K562 (cell line): Measurements from ENCODE around the gene TRIM26. TPM values are rescaled to one million over a fixed set of nuclear protein-coding genes. Genes with fewer than 3 reads are reported as not detected.

Experiments used
- ATAC-seq: fragments of 200-7000 bp; cut with Tn5 transposase; 3 replicates; pipeline ENCODE4 v1.9.1; 2020; ENCODE audit warnings: moderate library complexity
- BruUV-seq: library from RNA; stranded (reverse); fragments of 400-500 nt; replicated peaks from 2 replicates; lab custom pipeline; 2021; lab: Mats Ljungman, UMichigan
- CTCF ChIA-PET: fragments of 300-600 bp; formaldehyde crosslinking; extraction: SDS; loops from one replicate; lab custom pipeline; 2021; ENCODE audit warnings: low intra/inter-chr PET ratio; lab: Yijun Ruan, JAX
- POLR2A ChIA-PET: fragments of 300-600, 350-650 bp; sonication (Branson Sonifier 250); formaldehyde crosslinking; extraction: SDS; loops from one replicate; lab custom pipeline; 2021; ENCODE audit warnings: antibody characterized with exemption, inconsistent platforms; lab: Yijun Ruan, JAX
- DNase-seq, 4 experiments: peaks; one replicate each; pipeline versions ENCODE4 v3.0.0 to v3.0.0-alpha.2; 2011 to 2018; ENCODE audit warnings: low spot score in 3 of 4, mixed read lengths in 3 of 4; ENCODE audit errors: extremely low read depth in 1 of 4
- FAIRE-seq: peaks from 2 replicates; lab custom pipeline; 2011; peaks lifted over from hg19 to GRCh38; lab: Jason Lieb, UNC
- H2AFZ ChIP-seq: 2 replicates; pipeline ENCODE4 v1.6.0; 2011; ENCODE audit warnings: low read depth, low read length, control low read depth, inconsistent platforms
- H3K27ac ChIP-seq: fragments of 200-600 bp; 3 replicates; pipeline ENCODE4 v1.8.0; 2011; ENCODE audit warnings: low read depth, mild to moderate bottlenecking, control low read depth, inconsistent platforms, low read length, moderate library complexity, mixed read lengths; ENCODE audit errors: extremely low read depth
- H3K27me3 ChIP-seq, 2 experiments: fragments of 300-600 bp in 1 of 2; 2 replicates in 1 of 2; 3 replicates in 1 of 2; pipeline versions ENCODE4 v1.6.0 to v1.8.0; 2011; ENCODE audit warnings: inconsistent platforms in 2 of 2, low read length in 2 of 2, mild to moderate bottlenecking in 1 of 2, mixed read lengths in 1 of 2, moderate library complexity in 1 of 2; ENCODE audit not compliant: control insufficient read depth in 2 of 2, insufficient read depth in 2 of 2
- H3K36me3 ChIP-seq: fragments of 300-600 bp; 3 replicates; pipeline ENCODE4 v1.8.0; 2011; ENCODE audit warnings: mild to moderate bottlenecking, low read length, inconsistent platforms; ENCODE audit not compliant: control insufficient read depth, insufficient read depth
- H3K4me1 ChIP-seq, 2 experiments: fragments of 200-600 bp in 1 of 2; replicated peaks in 1 of 2; 2 replicates in 1 of 2; 3 replicates in 1 of 2; pipeline versions ENCODE4 v1.5.1 to v1.8.0; 2011; ENCODE audit warnings: inconsistent platforms in 2 of 2, low read length in 2 of 2, mild to moderate bottlenecking in 1 of 2, mixed read lengths in 1 of 2, moderate library complexity in 1 of 2; ENCODE audit not compliant: control insufficient read depth in 2 of 2, insufficient read depth in 2 of 2
- H3K4me2 ChIP-seq: 2 replicates; pipeline ENCODE4 v1.6.1; 2011; ENCODE audit warnings: low read length, control low read depth, inconsistent platforms, mixed read lengths; ENCODE audit not compliant: insufficient read depth
- H3K4me3 ChIP-seq: fragments of 200-600 bp; sonication (generic), shearing (Covaris generic); 2 replicates; pipeline ENCODE4 v1.5.1; 2016; ENCODE audit warnings: control low read depth, inconsistent platforms
- H3K79me2 ChIP-seq: fragments of 200-600 bp; 3 replicates; pipeline ENCODE4 v1.8.0; 2011; ENCODE audit warnings: low read length, inconsistent platforms; ENCODE audit not compliant: control insufficient read depth, insufficient read depth
- H3K9ac ChIP-seq, 2 experiments: 2 replicates each; pipeline versions ENCODE4 v1.6.0 to v1.6.1; 2011; ENCODE audit warnings: low read depth in 2 of 2, low read length in 2 of 2, control low read depth in 1 of 2, inconsistent platforms in 1 of 2, mild to moderate bottlenecking in 1 of 2, mixed read lengths in 1 of 2; ENCODE audit not compliant: insufficient read depth in 1 of 2
- H3K9me1 ChIP-seq: one replicate; pipeline ENCODE4 v1.6.0; 2011; ENCODE audit warnings: inconsistent platforms, mild to moderate bottlenecking, low read length, moderate library complexity; ENCODE audit not compliant: control insufficient read depth, insufficient read depth
- H3K9me3 ChIP-seq: replicated peaks from 2 replicates; pipeline ENCODE4 v1.5.1; 2011; ENCODE audit warnings: low read depth, low read length, inconsistent platforms; ENCODE audit not compliant: control insufficient read depth, insufficient read depth
- H4K20me1 ChIP-seq: replicated peaks from 2 replicates; pipeline ENCODE4 v1.6.1; 2011; ENCODE audit warnings: low read length, inconsistent platforms, mixed read lengths; ENCODE audit not compliant: control insufficient read depth, insufficient read depth
- ELF4 ChIP-seq: fragments of 450-650 bp; formaldehyde crosslinking; IDR thresholded peaks from 2 replicates; pipeline ENCODE4 v1.4.0; 2022; ENCODE audit warnings: missing genetic modification characterization
- ETS2 ChIP-seq: IDR thresholded peaks from 2 replicates; pipeline ENCODE4 v1.6.1; 2016; ENCODE audit warnings: borderline replicate concordance, missing genetic modification characterization, mild to moderate bottlenecking, moderate library complexity, missing compliant biosample characterization; ENCODE audit not compliant: poor library complexity, severe bottlenecking
- FOXK1 ChIP-seq: sonication (generic); formaldehyde crosslinking; IDR thresholded peaks from 2 replicates; pipeline ENCODE4 v1.8.0; 2022; ENCODE audit warnings: missing genetic modification reagents, mild to moderate bottlenecking, borderline replicate concordance
- GTF3C2 ChIP-seq: IDR thresholded peaks from 3 replicates; pipeline ENCODE4 v1.6.1; 2011; ENCODE audit warnings: borderline replicate concordance, mild to moderate bottlenecking, moderate library complexity; ENCODE audit not compliant: insufficient read length; ENCODE audit errors: extremely low read depth
- IRF2 ChIP-seq: sonication (generic); formaldehyde crosslinking; IDR thresholded peaks from 2 replicates; pipeline ENCODE4 v1.8.1; 2022; ENCODE audit warnings: mild to moderate bottlenecking, missing genetic modification reagents
- MAZ ChIP-seq, 2 experiments: fragments of 450-650 bp in 1 of 2; sonication (generic) in 1 of 2; formaldehyde crosslinking; IDR thresholded peaks in 1 of 2; conservative IDR thresholded peaks in 1 of 2; 2 replicates each; pipeline versions ENCODE4 v1.4.0 to v1.5.0; 2020; ENCODE audit warnings: mild to moderate bottlenecking in 1 of 2, missing genetic modification reagents in 1 of 2
- MNT ChIP-seq, 2 experiments: fragments of 450-650 bp; conservative IDR thresholded peaks; 2 replicates each; pipeline ENCODE4 v1.6.1; 2017; ENCODE audit warnings: mild to moderate bottlenecking in 2 of 2, moderate library complexity in 2 of 2
- NFIC ChIP-seq: fragments of 450-650 bp; IDR thresholded peaks from 2 replicates; pipeline ENCODE4 v1.6.1; 2017; ENCODE audit warnings: mild to moderate bottlenecking, inconsistent platforms
- PHF20 ChIP-seq: fragments of 450-650 bp; IDR thresholded peaks from 2 replicates; pipeline ENCODE4 v1.6.1; 2018; ENCODE audit not compliant: partially characterized antibody
- RBM17 ChIP-seq: fragments of 200-400 bp; formaldehyde crosslinking; IDR thresholded peaks from 2 replicates; pipeline ENCODE4 v1.6.1; 2017; ENCODE audit warnings: low read depth, mild to moderate bottlenecking, low read length, borderline replicate concordance
- SNRNP70 ChIP-seq: fragments of 200-400 bp; formaldehyde crosslinking; optimal IDR thresholded peaks from 2 replicates; pipeline ENCODE3; 2017; ENCODE audit warnings: low read depth, low read length
- ZBTB2 ChIP-seq: fragments of 450-650 bp; IDR thresholded peaks from 2 replicates; pipeline ENCODE4 v1.6.1; 2016; ENCODE audit warnings: antibody characterized with exemption
- ZNF277 ChIP-seq: fragments of 250-450 bp; sonication (Bioruptor Pico); IDR thresholded peaks from 2 replicates; pipeline ENCODE4 v1.8.0; 2022; ENCODE audit warnings: inconsistent platforms, mild to moderate bottlenecking, moderate library complexity, borderline replicate concordance
- WGBS: fragments of 100-300 bp; shearing (Covaris generic); methylation state at CpG from one replicate; pipeline ENCODE4 v1.1.6; 2016; ENCODE audit warnings: low coverage, mixed read lengths; ENCODE audit not compliant: insufficient coverage; ENCODE audit errors: missing lambda C conversion rate; 5-methylcytosine and 5-hydroxymethylcytosine counted together
- in situ Hi-C: fragments of 300-500 bp; cut with MboI; formaldehyde crosslinking; loops from 4 replicates; pipeline ENCODE4 v1.15.0; 2018; ENCODE audit warnings: inconsistent platforms, mixed read lengths
- intact Hi-C: fragments of 100-400 bp; cut with micrococcal nuclease; formaldehyde crosslinking; loops from 2 replicates; pipeline ENCODE4 v1.14.2; 2022
- polyA plus RNA-seq, 8 experiments: library from polyadenylated mRNA; depleted of rRNA in 4 of 8; stranded (reverse) in 5 of 8; unstranded in 3 of 8; fragments of >200 nt; fragmentation: Nextera tagmentation in 2 of 8; fragmentation: Illumina TruSeq in 1 of 8; extraction: Ambion mirVana in 2 of 8; extraction: Trizol in 1 of 8; gene quantifications; 2 replicates each; pipeline versions ENCODE4 v1.2.1 to v1.2.3, GENCODE V29; 2011 to 2014; ENCODE audit warnings: inconsistent platforms in 1 of 8, missing spikeins in 1 of 8
- total RNA-seq, 7 experiments: library from RNA; depleted of rRNA in 6 of 7; stranded (reverse); fragments of >200 nt in 6 of 7; fragmentation: Illumina TruSeq in 2 of 7; extraction: Trizol in 2 of 7; gene quantifications; 2 replicates each; pipeline versions ENCODE4 v1.2.1 to v1.2.3, GENCODE V29; 2011 to 2021; ENCODE audit warnings: low replicate concordance in 1 of 7

TRIM26 gene
- total and polyA plus RNA-seq, 9 of the 15 experiments (the other 6 are each of a cell fraction or from before 2014, with no cell fraction given) = 0.80 to 5.0 (median 2.8) TPM

GRCh38 chr6:30135147-30135546, 78.1 kb downstream of the TRIM26 start:
- no peak overlapping the region for H2AFZ ChIP-seq
- no peaks in the 10 kb centered on the region for H4K20me1 ChIP-seq
- 2% methylated on average over 2 of the region's 2 CpGs for WGBS
- H3K27me3 ChIP-seq = peaks cover 2 to 14% of the 10 kb centered on the region in 2 experiments; a peak in 3 of 5 replicates
- H3K36me3 ChIP-seq = no peaks in the 10 kb centered on the region
- CTCF ChIA-PET = no interaction called here
- H3K4me3 ChIP-seq = no peak overlapping the region
- ATAC-seq = no peak
- intact Hi-C loops (no loop called here), in situ Hi-C loops (no loop called here)
- peaks cover 0 to 4% of the 10 kb centered on the region in 2 experiments; a peak in 3 of 5 replicates for H3K4me1 ChIP-seq
- no peaks in the 10 kb centered on the region for H3K9me1 ChIP-seq
- H3K27ac ChIP-seq = no peak overlapping the region
- H3K9ac ChIP-seq = no peak overlapping the region
- BruUV-seq = no TSS peak
- no peak for TF ChIP-seq ETS2
- no peak for TF ChIP-seq ZBTB2
- no peak for TF ChIP-seq GTF3C2
- no peak for TF ChIP-seq SNRNP70
- no peak for TF ChIP-seq NFIC
- no peak for TF ChIP-seq ELF4
- no peak for TF ChIP-seq IRF2 (CRISPR knock-in tag)
- no peak for TF ChIP-seq FOXK1 (CRISPR knock-in tag)
- no peak for TF ChIP-seq MNT (conservative IDR thresholded peaks at IDR 0.05)
- no peak for TF ChIP-seq RBM17
- TF ChIP-seq MAZ (CRISPR knock-in tag; conservative IDR thresholded peaks at IDR 0.05 in 1 of 2, IDR thresholded peaks at IDR 0.05 in 1 of 2) = no peak
- TF ChIP-seq PHF20 = no peak
- no peak for TF ChIP-seq ZNF277 (CRISPR knock-in tag)
- FAIRE-seq = no peak
- no peaks in the 10 kb centered on the region for H3K9me3 ChIP-seq
- DNase-seq = no peak
- POLR2A ChIA-PET = interaction anchor here (2.3 kb wide), 1 partner anchor 9 kb away, joined by 6 read pairs; no protein-coding TSS in a partner anchor
- no peaks in the 10 kb centered on the region for H3K79me2 ChIP-seq
- H3K4me2 ChIP-seq = no peak overlapping the region
